Endothelial cell of umbilical vein (primary cell): ENCODE data around the gene TENT4A.

Experiments
- EZH2 ChIP-seq: IDR thresholded peaks from 2 replicates; pipeline ENCODE4 v1.6.1; 2012; ENCODE audit warnings: borderline replicate concordance, low read depth, mild to moderate bottlenecking, moderate library complexity, low read length, inconsistent platforms; ENCODE audit not compliant: severe bottlenecking
- FOS ChIP-seq: IDR thresholded peaks from 2 replicates; pipeline ENCODE4 v1.6.1; 2011; ENCODE audit warnings: mild to moderate bottlenecking, low read length, moderate library complexity, borderline replicate concordance; ENCODE audit not compliant: insufficient read depth
- MYC ChIP-seq: IDR thresholded peaks from one replicate; pipeline ENCODE4 v1.6.1; 2011; ENCODE audit warnings: mild to moderate bottlenecking, low read depth, low read length
- POLR2A ChIP-seq: IDR thresholded peaks from 2 replicates; pipeline ENCODE4 v1.6.1; 2012; ENCODE audit warnings: low read depth, mild to moderate bottlenecking, control low read depth, low read length
- POLR2AphosphoS5 ChIP-seq: IDR thresholded peaks from 2 replicates; pipeline ENCODE4 v1.6.1; 2012; ENCODE audit warnings: low read depth, mild to moderate bottlenecking, control low read depth, low read length, moderate library complexity; ENCODE audit not compliant: insufficient read depth
- TF ChIP-seq, protein P1 (sequence below), 2 donors: IDR thresholded peaks; 1 replicate in 1 of 2; 2 replicates in 1 of 2; pipeline ENCODE4 v1.5.1; 2011; ENCODE audit warnings: low read length in 2 of 2, mild to moderate bottlenecking in 2 of 2, moderate library complexity in 2 of 2, control low read depth in 1 of 2, inconsistent platforms in 1 of 2, low read depth in 1 of 2; ENCODE audit not compliant: insufficient read depth in 1 of 2; ENCODE audit errors: extremely low read depth in 1 of 2
- TF ChIP-seq, protein P2 (sequence below): IDR thresholded peaks from 2 replicates; pipeline ENCODE4 v1.6.1; 2011; ENCODE audit not compliant: insufficient read depth, insufficient read length

DNA sequence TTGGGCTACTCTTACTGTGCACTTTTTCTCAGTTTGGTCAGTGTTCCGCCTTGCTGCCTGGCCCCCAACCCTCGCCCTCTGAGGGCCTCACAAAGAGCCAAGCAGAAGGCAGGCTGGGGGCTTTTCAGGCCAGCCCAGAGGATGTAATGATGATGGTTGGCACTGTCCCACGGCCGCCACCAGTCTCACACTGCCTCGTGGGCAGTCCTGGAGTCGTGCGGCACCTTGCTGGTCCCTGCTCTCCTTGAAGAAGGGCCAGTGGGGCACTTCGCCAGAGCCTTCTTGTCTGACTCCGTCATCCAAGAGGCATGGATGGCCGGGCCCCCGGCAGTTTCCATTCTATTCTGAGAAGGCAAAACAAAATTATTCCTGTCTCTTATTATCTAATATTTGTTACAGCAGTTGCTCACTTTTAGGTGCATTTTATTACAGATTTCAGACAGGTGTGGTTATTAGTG is 21.0 kb downstream of the TENT4A start:
- TF ChIP-seq, protein P1, sequence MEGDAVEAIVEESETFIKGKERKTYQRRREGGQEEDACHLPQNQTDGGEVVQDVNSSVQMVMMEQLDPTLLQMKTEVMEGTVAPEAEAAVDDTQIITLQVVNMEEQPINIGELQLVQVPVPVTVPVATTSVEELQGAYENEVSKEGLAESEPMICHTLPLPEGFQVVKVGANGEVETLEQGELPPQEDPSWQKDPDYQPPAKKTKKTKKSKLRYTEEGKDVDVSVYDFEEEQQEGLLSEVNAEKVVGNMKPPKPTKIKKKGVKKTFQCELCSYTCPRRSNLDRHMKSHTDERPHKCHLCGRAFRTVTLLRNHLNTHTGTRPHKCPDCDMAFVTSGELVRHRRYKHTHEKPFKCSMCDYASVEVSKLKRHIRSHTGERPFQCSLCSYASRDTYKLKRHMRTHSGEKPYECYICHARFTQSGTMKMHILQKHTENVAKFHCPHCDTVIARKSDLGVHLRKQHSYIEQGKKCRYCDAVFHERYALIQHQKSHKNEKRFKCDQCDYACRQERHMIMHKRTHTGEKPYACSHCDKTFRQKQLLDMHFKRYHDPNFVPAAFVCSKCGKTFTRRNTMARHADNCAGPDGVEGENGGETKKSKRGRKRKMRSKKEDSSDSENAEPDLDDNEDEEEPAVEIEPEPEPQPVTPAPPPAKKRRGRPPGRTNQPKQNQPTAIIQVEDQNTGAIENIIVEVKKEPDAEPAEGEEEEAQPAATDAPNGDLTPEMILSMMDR (IDR thresholded peaks at IDR 0.05; ENCODE audit: extremely low read depth in 1 of 2, insufficient read depth in 1 of 2, low read depth in 1 of 2, low read length in 2 of 2) = no peak
- TF ChIP-seq EZH2 (no peak), FOS (no peak), POLR2AphosphoS5 (no peak), POLR2A (no peak), MYC (no peak)
- TF ChIP-seq, protein P2, sequence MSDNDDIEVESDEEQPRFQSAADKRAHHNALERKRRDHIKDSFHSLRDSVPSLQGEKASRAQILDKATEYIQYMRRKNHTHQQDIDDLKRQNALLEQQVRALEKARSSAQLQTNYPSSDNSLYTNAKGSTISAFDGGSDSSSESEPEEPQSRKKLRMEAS = no peak
